ENCODE data around the gene NSF. TPM values are rescaled to one million over a fixed set of nuclear protein-coding genes. Genes with fewer than 3 reads are reported as not detected.

Gene NSF
- total RNA-seq, 4 donors from 2014 or later, result 24.5 to 80.0 (median 44.6) TPM

- H3K36me3 ChIP-seq, result no peaks in the 10 kb centered on the region
- H3K9me3 ChIP-seq, result no peaks in the 10 kb centered on the region
- no peak overlapping the region for H3K27ac ChIP-seq
- H3K4me3 ChIP-seq, result no peak overlapping the region
- no peaks in the 10 kb centered on the region for H3K27me3 ChIP-seq
- peaks cover 0 to 17% (median 4%) of the 10 kb centered on the region in 4 donors for H3K4me1 ChIP-seq
- TF ChIP-seq CTCF (IDR thresholded peaks at IDR 0.05), result no peak
- no peak for TF ChIP-seq POLR2A (IDR thresholded peaks at IDR 0.05)
- no peak for DNase-seq
These were observed 195.2 kb downstream of the NSF start for GRCh38 chr17:46785696-46786095.

- Histone ChIP-seq H3K9me3 (no peaks in the 10 kb centered on the region), H3K36me3 (no peaks in the 10 kb centered on the region), H3K4me3 (no peak overlapping the region), H3K27ac (no peak overlapping the region), H3K4me1 (peaks cover 0 to 10% (median 3%) of the 10 kb centered on the region in 4 donors), H3K27me3 (peaks cover 0 to under 1% of the 10 kb centered on the region in 2 donors)
- no peak for DNase-seq
- no peak for TF ChIP-seq CTCF (IDR thresholded peaks at IDR 0.05)
These were observed 197.0 kb downstream of the NSF start for GRCh38 chr17:46787478-46787877.

- Histone ChIP-seq H3K9me3 (no peaks in the 10 kb centered on the region), H3K36me3 (no peaks in the 10 kb centered on the region), H3K4me3 (no peak overlapping the region), H3K4me1 (peaks cover 0 to 4% (median 0%) of the 10 kb centered on the region in 4 donors), H3K27ac (no peak overlapping the region), H3K27me3 (peaks cover 0 to 3% of the 10 kb centered on the region in 2 donors)
- TF ChIP-seq POLR2A (IDR thresholded peaks at IDR 0.05), result no peak
- no peak for DNase-seq
These were observed 197.8 kb downstream of the NSF start for GRCh38 chr17:46788300-46788699.

GRCh38 chr17:46788796-46789195, 198.3 kb downstream of the NSF start:
- DNase-seq, result no peak
- no peak overlapping the region for H3K4me3 ChIP-seq
- H3K4me1 ChIP-seq, result no peaks in the 10 kb centered on the region
- peaks cover 0 to 3% of the 10 kb centered on the region in 2 donors for H3K27me3 ChIP-seq
- H3K9me3 ChIP-seq, result no peaks in the 10 kb centered on the region
- TF ChIP-seq CTCF (IDR thresholded peaks at IDR 0.05) (no peak), POLR2A (IDR thresholded peaks at IDR 0.05) (no peak)
- H3K36me3 ChIP-seq, result no peaks in the 10 kb centered on the region
- H3K27ac ChIP-seq, result no peak overlapping the region

GRCh38 chr17:46789610-46790009, 199.1 kb downstream of the NSF start:
- no peak for TF ChIP-seq POLR2A (IDR thresholded peaks at IDR 0.05)
- no peak for TF ChIP-seq CTCF (IDR thresholded peaks at IDR 0.05)
- Histone ChIP-seq H3K4me1 (no peaks in the 10 kb centered on the region), H3K4me3 (no peak overlapping the region), H3K27ac (no peak overlapping the region), H3K27me3 (peaks cover 0 to 3% of the 10 kb centered on the region in 2 donors), H3K9me3 (no peaks in the 10 kb centered on the region), H3K36me3 (no peaks in the 10 kb centered on the region)
- no peak for DNase-seq

- DNase-seq, result no peak
- Histone ChIP-seq H3K36me3 (no peaks in the 10 kb centered on the region), H3K4me3 (no peak overlapping the region), H3K27ac (no peak overlapping the region), H3K4me1 (no peaks in the 10 kb centered on the region), H3K27me3 (peaks cover 0 to 3% of the 10 kb centered on the region in 2 donors), H3K9me3 (no peaks in the 10 kb centered on the region)
- TF ChIP-seq CTCF (IDR thresholded peaks at IDR 0.05) (no peak), POLR2A (IDR thresholded peaks at IDR 0.05) (no peak)
These were observed 199.7 kb downstream of the NSF start for GRCh38 chr17:46790216-46790615.

Data from Peyer's patch (tissue), 4 donors.